ENCODE data around the gene IRS4. TPM values are rescaled to one million over a fixed set of nuclear protein-coding genes. Genes with fewer than 3 reads are reported as not detected.

Gene IRS4
- total RNA-seq, 1 experiment from 2014 or later, result not detected

- intact Hi-C loops (cut with micrococcal nuclease), result no loop called here
- no peak for ATAC-seq
- CTCF ChIA-PET, result no interaction called here
- TF ChIP-seq CTCF (conservative IDR thresholded peaks at IDR 0.05; ENCODE audit: low read depth, low read length) (no peak), EZH2phosphoT487 (IDR thresholded peaks at IDR 0.05; ENCODE audit: borderline replicate concordance, low read length) (no peak), EZH2 (IDR thresholded peaks at IDR 0.05; ENCODE audit: low read length, unreplicated experiment) (no peak)
- Histone ChIP-seq H3K4me2 (ENCODE audit: low read length) (no peak overlapping the region), H3F3A (ENCODE audit: low read length, unreplicated experiment) (no peaks in the 10 kb centered on the region), H2AFZ (ENCODE audit: low read length) (no peak overlapping the region), H3K9me3 (ENCODE audit: low read length) (no peaks in the 10 kb centered on the region), H3K4me1 (ENCODE audit: insufficient read depth, low read length) (no peaks in the 10 kb centered on the region), H3K79me2 (ENCODE audit: low read length) (no peaks in the 10 kb centered on the region), H3K36me3 (ENCODE audit: low read depth, low read length) (no peaks in the 10 kb centered on the region), H3K9me2 (replicated peaks; ENCODE audit: low read length) (no peaks in the 10 kb centered on the region), H3K27ac (ENCODE audit: low read length) (no peak overlapping the region), H3K4me3 (ENCODE audit: low read length) (no peak overlapping the region), H4K20me1 (ENCODE audit: low read length) (no peaks in the 10 kb centered on the region), H3K9ac (ENCODE audit: low read length) (no peak overlapping the region), H3K27me3 (ENCODE audit: low read length) (peaks cover 67% of the 10 kb centered on the region)
- DNase-seq, result no peak
- POLR2A ChIA-PET (ENCODE audit: unreplicated experiment), result no interaction called here
- no TSS peak for BruUV-seq (replicated peaks)
Observed at GRCh38 chrX:108740299-108740774, 4.0 kb upstream of the IRS4 start.

GRCh38 chrX:108737754-108738153 is 1.4 kb upstream of the IRS4 start:
- Histone ChIP-seq H3K27me3 (ENCODE audit: low read length) (peaks cover 56% of the 10 kb centered on the region), H3K9me3 (ENCODE audit: low read length) (no peaks in the 10 kb centered on the region), H4K20me1 (ENCODE audit: low read length) (no peaks in the 10 kb centered on the region), H3K79me2 (ENCODE audit: low read length) (no peaks in the 10 kb centered on the region), H3F3A (ENCODE audit: low read length, unreplicated experiment) (no peaks in the 10 kb centered on the region), H3K4me3 (ENCODE audit: low read length) (no peak overlapping the region), H3K9ac (ENCODE audit: low read length) (no peak overlapping the region), H3K36me3 (ENCODE audit: low read depth, low read length) (no peaks in the 10 kb centered on the region), H3K4me1 (ENCODE audit: insufficient read depth, low read length) (no peaks in the 10 kb centered on the region), H3K27ac (ENCODE audit: low read length) (no peak overlapping the region), H3K4me2 (ENCODE audit: low read length) (0 out of 2 replicates have a peak overlapping the region, but pooled peaks have one; percentile 87), H3K9me2 (replicated peaks; ENCODE audit: low read length) (no peaks in the 10 kb centered on the region), H2AFZ (ENCODE audit: low read length) (no peak overlapping the region)
- no peak for ATAC-seq
- no TSS peak for BruUV-seq (replicated peaks)
- intact Hi-C loops (cut with micrococcal nuclease), result no loop called here
- TF ChIP-seq EZH2 (IDR thresholded peaks at IDR 0.05; ENCODE audit: low read length, unreplicated experiment) (no peak), CTCF (conservative IDR thresholded peaks at IDR 0.05; ENCODE audit: low read depth, low read length) (no peak), EZH2phosphoT487 (IDR thresholded peaks at IDR 0.05; ENCODE audit: borderline replicate concordance, low read length) (no peak)
- ChIA-PET POLR2A (ENCODE audit: unreplicated experiment) (no interaction called here), CTCF (no interaction called here)
- no peak for DNase-seq

- DNase-seq (no peak), ATAC-seq (no peak)
- H3K27ac ChIP-seq (ENCODE audit: low read length), result no peak overlapping the region
- POLR2A ChIA-PET (ENCODE audit: unreplicated experiment), result no interaction called here
- no peaks in the 10 kb centered on the region for H3F3A ChIP-seq (ENCODE audit: low read length, unreplicated experiment)
- no peaks in the 10 kb centered on the region for H3K9me3 ChIP-seq (ENCODE audit: low read length)
- H3K36me3 ChIP-seq (ENCODE audit: low read depth, low read length), result no peaks in the 10 kb centered on the region
- no peaks in the 10 kb centered on the region for H3K4me1 ChIP-seq (ENCODE audit: insufficient read depth, low read length)
- no peaks in the 10 kb centered on the region for H3K79me2 ChIP-seq (ENCODE audit: low read length)
- no peak overlapping the region for H3K9ac ChIP-seq (ENCODE audit: low read length)
- intact Hi-C loops (cut with micrococcal nuclease), result no loop called here
- H3K4me2 ChIP-seq (ENCODE audit: low read length), result peak overlapping the region; percentile 87
- H4K20me1 ChIP-seq (ENCODE audit: low read length), result no peaks in the 10 kb centered on the region
- CTCF ChIA-PET, result no interaction called here
- H3K4me3 ChIP-seq (ENCODE audit: low read length), result peak overlapping the region; percentile 61
- H3K27me3 ChIP-seq (ENCODE audit: low read length), result peaks cover 62% of the 10 kb centered on the region
- H3K9me2 ChIP-seq (replicated peaks; ENCODE audit: low read length), result no peaks in the 10 kb centered on the region
- H2AFZ ChIP-seq (ENCODE audit: low read length), result peak overlapping the region; percentile 80
- TF ChIP-seq CTCF (conservative IDR thresholded peaks at IDR 0.05; ENCODE audit: low read depth, low read length) (no peak), EZH2 (IDR thresholded peaks at IDR 0.05; ENCODE audit: low read length, unreplicated experiment) (no peak), EZH2phosphoT487 (IDR thresholded peaks at IDR 0.05; ENCODE audit: borderline replicate concordance, low read length) (no peak)
- no TSS peak for BruUV-seq (replicated peaks)
Observed at GRCh38 chrX:108735679-108736508, 469 bp downstream of the IRS4 start.
